CD4-positive, alpha-beta T cell (primary cell): ENCODE data around the gene TRIM3. TPM values are rescaled to one million over a fixed set of nuclear protein-coding genes. Genes with fewer than 3 reads are reported as not detected.

Experiments used
- ATAC-seq: fragments of 200-7000 bp; cut with Tn5 transposase; one replicate; pipeline ENCODE4 v1.10.0; 2022; ENCODE audit warnings: mild to moderate bottlenecking; ENCODE audit not compliant: poor library complexity
- CTCF ChIA-PET: fragments of 350-600 bp; sonication (Branson Sonifier 250); formaldehyde crosslinking; loops from one replicate; lab custom pipeline; 2021; ENCODE audit warnings: antibody characterized with exemption, inconsistent platforms; lab: Charles Lee
- POLR2A ChIA-PET: fragments of 350-600 bp; sonication (Branson Sonifier 250); formaldehyde crosslinking; loops from one replicate; lab custom pipeline; 2021; ENCODE audit warnings: antibody characterized with exemption, inconsistent platforms; lab: Charles Lee
- DNase-seq, 14 experiments: peaks; one replicate each; pipeline ENCODE4 v3.0.0-alpha.2; 2013 to 2020; ENCODE audit warnings: mixed read lengths in 2 of 14
- H3K27ac ChIP-seq, 2 donors: one replicate each; pipeline versions ENCODE4 v1.5.1 to v1.7.0; 2013; ENCODE audit warnings: low read length in 2 of 2, low read depth in 1 of 2, mild to moderate bottlenecking in 1 of 2
- H3K27me3 ChIP-seq, 2 experiments: 1 replicate in 1 of 2; 2 replicates in 1 of 2; pipeline versions ENCODE4 v1.6.1 to v1.7.0; 2013; ENCODE audit warnings: low read length in 2 of 2, control low read depth in 1 of 2, mild to moderate bottlenecking in 1 of 2, moderate library complexity in 1 of 2; ENCODE audit not compliant: insufficient read depth in 2 of 2, control insufficient read depth in 1 of 2
- H3K36me3 ChIP-seq: one replicate; pipeline ENCODE4 v1.6.1; 2013; ENCODE audit warnings: low read length, control low read depth; ENCODE audit not compliant: insufficient read depth
- H3K4me1 ChIP-seq: one replicate; pipeline ENCODE4 v1.6.1; 2013; ENCODE audit warnings: low read length, control low read depth; ENCODE audit not compliant: insufficient read depth
- H3K4me3 ChIP-seq: one replicate; pipeline ENCODE4 v1.5.1; 2013; ENCODE audit warnings: mild to moderate bottlenecking, low read length, moderate library complexity
- H3K9me3 ChIP-seq, 2 experiments: 1 replicate in 1 of 2; 2 replicates in 1 of 2; pipeline versions ENCODE4 v1.6.1 to v1.7.0; 2013; ENCODE audit warnings: low read length in 2 of 2, mild to moderate bottlenecking in 2 of 2, control low read depth in 1 of 2, moderate library complexity in 1 of 2; ENCODE audit not compliant: control insufficient read depth in 1 of 2, insufficient read depth in 1 of 2
- H3K27ac Mint-ChIP-seq: one replicate; pipeline ENCODE4 v1.8.0; 2020; ENCODE audit warnings: mixed read lengths
- H3K27me3 Mint-ChIP-seq: one replicate; pipeline ENCODE4 v1.8.0; 2021; ENCODE audit warnings: mixed read lengths
- H3K36me3 Mint-ChIP-seq: one replicate; pipeline ENCODE4 v1.8.0; 2021; ENCODE audit warnings: low read depth, mixed read lengths
- H3K4me1 Mint-ChIP-seq: one replicate; pipeline ENCODE4 v1.8.0; 2021; ENCODE audit warnings: low read depth, mixed read lengths
- H3K4me3 Mint-ChIP-seq: one replicate; pipeline ENCODE4 v1.8.0; 2020; ENCODE audit warnings: mild to moderate bottlenecking, mixed read lengths
- H3K9me3 Mint-ChIP-seq: one replicate; pipeline ENCODE4 v1.8.0; 2020; ENCODE audit warnings: mixed read lengths
- intact Hi-C, 2 experiments: fragments of 100-400 bp; cut with DNase I in 1 of 2; cut with micrococcal nuclease in 1 of 2; formaldehyde crosslinking; loops; one replicate each; pipeline versions ENCODE4 v1.15.1 to v1.9.0; 2023 to 2025; cut with DNase I, micrococcal nuclease
- total RNA-seq, 174 experiments: library from RNA in 2 of 174; stranded (reverse) in 2 of 174; gene quantifications; one replicate each; pipeline ENCODE4 v1.2.3 and lab custom pipeline; 2021 to 2026
- TF ChIP-seq, protein P1 (sequence below): fragments of 200-600 bp; IDR thresholded peaks from one replicate; pipeline ENCODE4 v1.8.0; 2022; ENCODE audit warnings: antibody characterized with exemption, mild to moderate bottlenecking

TRIM3 gene
- total RNA-seq, 2 experiments from 2014 or later = 16.4 to 16.6 TPM

- ATAC-seq (no peak), DNase-seq (no peak)
- H3K4me3 ChIP-seq = no peak overlapping the region
- no peak overlapping the region for H3K27ac ChIP-seq
- H3K9me3 ChIP-seq = no peaks in the 10 kb centered on the region
- no peaks in the 10 kb centered on the region for H3K4me1 ChIP-seq
- H3K27ac Mint-ChIP-seq = no peak overlapping the region
- peaks cover 23% of the 10 kb centered on the region for H3K4me1 Mint-ChIP-seq
- TF ChIP-seq, protein P1, sequence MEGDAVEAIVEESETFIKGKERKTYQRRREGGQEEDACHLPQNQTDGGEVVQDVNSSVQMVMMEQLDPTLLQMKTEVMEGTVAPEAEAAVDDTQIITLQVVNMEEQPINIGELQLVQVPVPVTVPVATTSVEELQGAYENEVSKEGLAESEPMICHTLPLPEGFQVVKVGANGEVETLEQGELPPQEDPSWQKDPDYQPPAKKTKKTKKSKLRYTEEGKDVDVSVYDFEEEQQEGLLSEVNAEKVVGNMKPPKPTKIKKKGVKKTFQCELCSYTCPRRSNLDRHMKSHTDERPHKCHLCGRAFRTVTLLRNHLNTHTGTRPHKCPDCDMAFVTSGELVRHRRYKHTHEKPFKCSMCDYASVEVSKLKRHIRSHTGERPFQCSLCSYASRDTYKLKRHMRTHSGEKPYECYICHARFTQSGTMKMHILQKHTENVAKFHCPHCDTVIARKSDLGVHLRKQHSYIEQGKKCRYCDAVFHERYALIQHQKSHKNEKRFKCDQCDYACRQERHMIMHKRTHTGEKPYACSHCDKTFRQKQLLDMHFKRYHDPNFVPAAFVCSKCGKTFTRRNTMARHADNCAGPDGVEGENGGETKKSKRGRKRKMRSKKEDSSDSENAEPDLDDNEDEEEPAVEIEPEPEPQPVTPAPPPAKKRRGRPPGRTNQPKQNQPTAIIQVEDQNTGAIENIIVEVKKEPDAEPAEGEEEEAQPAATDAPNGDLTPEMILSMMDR = no peak
- intact Hi-C loops = no loop called here
- H3K27me3 Mint-ChIP-seq = no peaks in the 10 kb centered on the region
- H3K9me3 Mint-ChIP-seq = no peaks in the 10 kb centered on the region
- H3K36me3 ChIP-seq = peaks cover 52% of the 10 kb centered on the region
- POLR2A ChIA-PET = no interaction called here
- H3K36me3 Mint-ChIP-seq = peaks cover 78% of the 10 kb centered on the region
- CTCF ChIA-PET = interaction anchor here (1.3 kb wide), 2 partner anchors 59 to 119 kb away, joined by 4 read pairs; no protein-coding TSS in a partner anchor
- no peak overlapping the region for H3K4me3 Mint-ChIP-seq
- H3K27me3 ChIP-seq = no peaks in the 10 kb centered on the region
Measured at GRCh38 chr11:6498121-6498520, 24.4 kb upstream of the TRIM3 start.

DNA sequence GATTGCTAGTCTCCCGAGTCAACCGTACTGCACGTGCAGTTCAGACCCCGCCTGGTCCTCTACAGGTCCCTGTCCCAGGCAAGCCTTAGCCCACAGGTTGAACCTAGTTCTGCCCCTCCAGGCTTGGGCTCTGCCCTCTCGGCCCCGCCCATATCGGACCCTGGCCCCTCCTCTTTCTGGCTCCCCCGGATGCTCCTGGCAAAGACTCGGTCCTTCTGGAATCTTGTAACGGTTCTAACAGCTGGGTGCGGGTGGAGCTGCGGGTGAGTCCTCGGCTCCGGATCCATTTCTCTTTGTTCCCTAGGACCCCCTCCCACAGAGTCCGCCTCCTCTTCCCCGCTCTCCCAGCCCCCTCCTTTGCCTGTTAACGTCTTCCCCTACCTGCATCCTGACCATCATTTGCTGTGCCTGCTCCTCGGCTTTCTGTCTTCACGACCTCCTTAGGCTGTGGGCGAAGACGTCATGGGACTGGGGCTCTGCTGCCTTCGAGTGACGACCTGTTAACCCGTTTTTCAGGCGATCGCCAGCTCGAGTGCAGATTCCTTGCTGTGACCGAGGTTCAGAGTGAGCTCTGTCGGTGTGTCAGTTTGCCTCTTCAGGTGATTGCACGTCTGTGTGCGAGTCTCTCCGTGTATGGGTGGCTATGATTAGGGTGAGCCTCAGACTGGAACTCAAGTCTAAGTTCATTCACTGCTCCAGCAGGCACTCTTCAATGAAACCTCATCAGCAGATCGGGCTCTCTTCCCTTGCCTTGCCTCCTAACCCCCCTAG is 23.5 kb upstream of the TRIM3 start, which contains the start of gene DNHD1:
Gene DNHD1, plus strand, starts transcription at position 212 of the 771 bp plus-strand sequence. CDS start 936 bp downstream, outside the sequence.
- POLR2A ChIA-PET = interaction anchor here (1.0 kb wide), 1 partner anchor 107 kb away, joined by 4 read pairs; no protein-coding TSS in a partner anchor
- DNase-seq (no peak), ATAC-seq (no peak)
- Histone ChIP-seq H3K27me3 (no peaks in the 10 kb centered on the region), H3K27ac (no peak within 1 kb of the TSS), H3K9me3 (no peaks in the 10 kb centered on the region), H3K4me1 (no peaks in the 10 kb centered on the region), H3K36me3 (peaks cover 51% of the 10 kb centered on the region), H3K4me3 (no peak within 1 kb of the TSS)
- no peak within 1 kb of the TSS for H3K27ac Mint-ChIP-seq
- TF ChIP-seq, protein P1 = no peak
- H3K9me3 Mint-ChIP-seq = no peaks in the 10 kb centered on the region
- peaks cover 78% of the 10 kb centered on the region for H3K36me3 Mint-ChIP-seq
- no peaks in the 10 kb centered on the region for H3K27me3 Mint-ChIP-seq
- intact Hi-C loops = no loop called here
- CTCF ChIA-PET = no interaction called here
- no peak within 1 kb of the TSS for H3K4me3 Mint-ChIP-seq
- peaks cover 30% of the 10 kb centered on the region for H3K4me1 Mint-ChIP-seq

GRCh38 chr11:6489306-6489705 is 15.6 kb upstream of the TRIM3 start:
- Mint-ChIP-seq H3K27me3 (no peaks in the 10 kb centered on the region), H3K4me3 (no peak overlapping the region), H3K9me3 (no peaks in the 10 kb centered on the region), H3K27ac (peak overlapping the region; percentile 10), H3K36me3 (peaks cover 43% of the 10 kb centered on the region), H3K4me1 (peaks cover 21% of the 10 kb centered on the region)
- DNase-seq = no peak
- POLR2A ChIA-PET = interaction anchor here (0.7 kb wide), 1 partner anchor 194 kb away, joined by 3 read pairs; the partner anchor contains the start of gene MRPL17
- intact Hi-C loops = no loop called here
- no peaks in the 10 kb centered on the region for H3K4me1 ChIP-seq
- TF ChIP-seq, protein P1 = no peak
- CTCF ChIA-PET = interaction anchor here (1.4 to 1.8 kb wide), 2 partner anchors 46 to 110 kb away, joined by 4 read pairs; no protein-coding TSS in a partner anchor
- peaks cover 58% of the 10 kb centered on the region for H3K36me3 ChIP-seq
- no peak overlapping the region for H3K4me3 ChIP-seq
- H3K27ac ChIP-seq = no peak overlapping the region
- ATAC-seq = no peak
- H3K9me3 ChIP-seq = no peaks in the 10 kb centered on the region
- no peaks in the 10 kb centered on the region for H3K27me3 ChIP-seq
